ENCODE measurements around the gene MBOAT7.

DNA sequence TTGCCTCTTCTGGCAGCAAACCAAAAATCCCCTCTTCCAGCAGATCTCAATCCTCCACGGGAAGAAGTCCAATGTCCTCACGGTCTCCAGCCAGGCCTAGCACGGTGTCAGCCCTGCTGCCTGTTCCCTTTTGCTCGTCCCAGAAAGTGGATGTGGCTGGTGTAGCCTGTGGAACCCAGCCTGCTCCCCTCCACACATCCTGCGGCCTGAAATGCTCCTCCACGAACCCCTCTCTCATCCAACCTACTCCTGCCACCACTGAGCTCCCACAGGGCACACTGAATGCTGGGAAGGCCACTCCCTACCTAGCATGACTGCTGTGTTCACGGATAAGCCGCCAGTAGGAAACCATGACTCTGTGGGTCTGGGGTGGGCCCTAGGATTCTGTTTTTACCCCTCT lies 3.0 kb downstream of the MBOAT7 start:
- TF ChIP-seq, protein P1, sequence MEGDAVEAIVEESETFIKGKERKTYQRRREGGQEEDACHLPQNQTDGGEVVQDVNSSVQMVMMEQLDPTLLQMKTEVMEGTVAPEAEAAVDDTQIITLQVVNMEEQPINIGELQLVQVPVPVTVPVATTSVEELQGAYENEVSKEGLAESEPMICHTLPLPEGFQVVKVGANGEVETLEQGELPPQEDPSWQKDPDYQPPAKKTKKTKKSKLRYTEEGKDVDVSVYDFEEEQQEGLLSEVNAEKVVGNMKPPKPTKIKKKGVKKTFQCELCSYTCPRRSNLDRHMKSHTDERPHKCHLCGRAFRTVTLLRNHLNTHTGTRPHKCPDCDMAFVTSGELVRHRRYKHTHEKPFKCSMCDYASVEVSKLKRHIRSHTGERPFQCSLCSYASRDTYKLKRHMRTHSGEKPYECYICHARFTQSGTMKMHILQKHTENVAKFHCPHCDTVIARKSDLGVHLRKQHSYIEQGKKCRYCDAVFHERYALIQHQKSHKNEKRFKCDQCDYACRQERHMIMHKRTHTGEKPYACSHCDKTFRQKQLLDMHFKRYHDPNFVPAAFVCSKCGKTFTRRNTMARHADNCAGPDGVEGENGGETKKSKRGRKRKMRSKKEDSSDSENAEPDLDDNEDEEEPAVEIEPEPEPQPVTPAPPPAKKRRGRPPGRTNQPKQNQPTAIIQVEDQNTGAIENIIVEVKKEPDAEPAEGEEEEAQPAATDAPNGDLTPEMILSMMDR (conservative IDR thresholded peaks at IDR 0.05; ENCODE audit: low read length) = no peak
- no peak for TF ChIP-seq EZH2phosphoT487 (IDR thresholded peaks at IDR 0.05; ENCODE audit: borderline replicate concordance, low read depth, low read length)
